Measurements from ENCODE around the gene ANKRD34A.
A peak's percentile ranks its signal among the peaks of the same experiment; 100 is the strongest.

ANKRD34A gene

DNA sequence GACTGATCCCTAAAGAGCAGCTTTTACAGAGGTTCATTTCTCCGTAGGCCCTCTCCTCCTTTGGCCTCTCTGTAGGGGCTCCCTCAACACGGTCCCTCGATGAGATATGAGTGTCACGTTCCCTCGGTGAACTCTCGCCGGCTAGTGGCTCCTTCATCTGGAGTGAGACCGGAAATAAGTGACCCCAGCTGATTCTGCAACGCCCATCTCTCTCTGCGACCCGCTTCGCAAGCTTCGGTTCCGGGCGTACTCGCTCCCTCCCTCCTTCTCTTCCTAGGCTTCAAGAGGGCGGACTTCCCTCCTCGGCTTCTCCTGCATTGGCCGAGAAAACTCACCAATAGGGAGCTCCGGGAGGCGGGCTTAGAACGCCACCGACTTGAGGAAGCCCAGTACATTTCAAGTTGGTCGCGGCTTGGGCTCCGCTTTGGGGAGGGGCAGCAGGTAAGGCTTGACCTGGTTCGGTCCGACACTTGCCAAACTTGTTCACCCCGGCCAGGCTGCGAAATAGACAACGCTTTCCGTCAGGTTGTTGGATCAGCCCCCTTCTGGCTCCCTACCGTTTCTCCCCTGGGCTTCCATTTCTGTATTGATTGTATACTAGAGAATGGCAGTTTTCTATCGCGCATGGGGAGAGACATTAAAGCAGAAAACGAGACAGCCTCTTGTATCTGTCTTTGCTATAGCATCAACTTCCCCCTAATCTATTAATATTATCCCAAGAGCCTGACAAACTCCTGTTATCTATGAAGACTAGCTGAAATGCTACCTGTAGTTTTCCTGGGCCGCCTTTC is at the start of gene ANKRD34A, which contains the start of gene POLR3GL:
Gene ANKRD34A, minus strand, starts transcription at position 248 of the 791 bp plus-strand sequence. CDS start 2,816 bp downstream, outside the sequence.
Gene POLR3GL, plus strand, starts transcription at position 363 of the 791 bp plus-strand sequence. CDS start 10,176 bp downstream, outside the sequence.
- DNase-seq (ENCODE audit: low read depth in 2 of 2) = peak; percentile 81 to 84

- DNase-seq (ENCODE audit: low read depth in 2 of 2) = no peak
Observed at GRCh38 chr1:146013559-146013922, 49.2 kb upstream of the ANKRD34A start.

GRCh38 chr1:146012703-146013558 is 48.6 kb upstream of the ANKRD34A start:
- no peak for DNase-seq (ENCODE audit: low read depth in 2 of 2)

DNA sequence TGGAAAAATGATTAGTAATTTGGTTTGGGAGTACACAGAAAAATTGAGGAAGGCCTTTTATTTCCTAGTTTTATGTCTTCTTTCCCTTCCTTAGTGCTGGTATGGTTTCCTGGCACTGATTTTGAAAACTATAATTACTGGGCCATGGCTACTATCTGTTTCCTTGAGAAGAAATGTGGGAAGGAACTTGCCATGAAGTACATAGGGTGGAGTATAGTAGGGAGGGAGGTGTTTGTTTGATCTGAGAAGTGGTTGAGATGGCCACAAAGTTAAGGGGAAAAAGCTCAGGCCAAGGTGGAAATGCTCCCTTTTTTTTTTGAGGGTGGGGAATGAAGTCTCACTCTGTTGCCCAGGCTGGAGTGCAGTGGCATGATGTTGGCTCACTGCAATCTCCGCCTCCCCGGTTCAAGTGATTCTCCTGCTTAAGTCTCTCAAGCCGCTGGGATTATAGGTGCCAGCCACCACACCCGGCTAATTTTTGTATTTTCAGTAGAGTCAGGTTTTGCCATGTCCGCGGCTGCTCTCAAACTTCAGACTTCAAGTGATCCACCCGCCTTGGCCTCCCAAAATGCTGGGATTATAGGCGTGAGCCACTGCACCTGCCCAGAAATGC is 45.9 kb upstream of the ANKRD34A start:
- DNase-seq (ENCODE audit: low read depth in 2 of 2) = no peak

DNA sequence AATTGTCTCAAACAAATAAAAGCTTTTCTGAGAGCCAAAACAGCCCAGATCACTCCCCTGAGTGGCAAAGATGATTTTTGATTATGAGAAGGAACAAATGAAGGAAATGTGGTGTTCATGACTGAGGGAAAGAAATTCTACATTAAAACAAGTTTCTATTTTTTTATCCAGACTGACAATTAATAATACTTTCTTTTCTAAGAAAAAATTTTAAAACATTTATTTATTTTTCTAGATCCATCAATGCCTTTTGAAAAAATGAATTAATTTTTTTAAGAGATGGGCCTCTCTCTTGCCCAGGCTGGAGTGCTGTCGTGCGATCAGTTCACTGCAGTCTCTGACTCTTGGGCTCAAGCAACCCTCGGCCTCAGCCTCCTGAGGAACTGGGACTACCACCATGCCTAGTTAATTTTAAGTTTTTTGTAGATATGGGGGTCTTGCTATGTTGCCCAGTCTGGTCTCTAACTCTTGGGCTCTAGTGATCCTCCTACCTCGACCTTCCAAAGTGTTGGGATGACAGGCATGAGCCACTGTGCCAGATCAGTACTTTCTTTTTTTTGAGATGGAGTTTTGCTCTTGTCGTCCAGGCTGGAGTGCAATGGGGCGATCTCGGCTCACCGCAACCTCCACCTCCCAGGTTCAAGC is 43.2 kb upstream of the ANKRD34A start:
- DNase-seq (ENCODE audit: low read depth in 2 of 2) = no peak

DNA sequence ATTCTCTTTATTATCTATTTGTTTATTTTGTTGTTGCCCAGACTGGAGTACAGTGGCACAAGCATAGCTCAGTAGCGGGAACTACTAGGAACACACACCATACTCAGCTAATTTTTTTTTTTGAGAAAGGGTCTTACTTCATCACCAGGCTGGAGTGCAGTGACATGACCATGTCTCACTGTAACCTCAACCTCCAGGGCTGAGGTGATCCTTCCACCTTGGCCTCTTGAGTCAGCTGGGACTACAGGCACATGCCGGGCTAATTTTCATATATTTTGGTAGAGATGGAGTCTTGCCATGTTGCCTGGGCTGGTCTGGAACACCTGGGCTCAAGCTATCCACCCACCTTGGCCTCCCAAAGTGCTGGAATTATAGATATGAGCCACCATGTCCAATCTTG is 37.3 kb upstream of the ANKRD34A start:
- no peak for DNase-seq (ENCODE audit: low read depth in 2 of 2)

- DNase-seq (ENCODE audit: low read depth in 2 of 2) = no peak
Observed at GRCh38 chr1:145999321-146000024, 35.1 kb upstream of the ANKRD34A start.

GRCh38 chr1:145997718-145998023 is 33.3 kb upstream of the ANKRD34A start:
- no peak for DNase-seq (ENCODE audit: low read depth in 2 of 2)

DNA sequence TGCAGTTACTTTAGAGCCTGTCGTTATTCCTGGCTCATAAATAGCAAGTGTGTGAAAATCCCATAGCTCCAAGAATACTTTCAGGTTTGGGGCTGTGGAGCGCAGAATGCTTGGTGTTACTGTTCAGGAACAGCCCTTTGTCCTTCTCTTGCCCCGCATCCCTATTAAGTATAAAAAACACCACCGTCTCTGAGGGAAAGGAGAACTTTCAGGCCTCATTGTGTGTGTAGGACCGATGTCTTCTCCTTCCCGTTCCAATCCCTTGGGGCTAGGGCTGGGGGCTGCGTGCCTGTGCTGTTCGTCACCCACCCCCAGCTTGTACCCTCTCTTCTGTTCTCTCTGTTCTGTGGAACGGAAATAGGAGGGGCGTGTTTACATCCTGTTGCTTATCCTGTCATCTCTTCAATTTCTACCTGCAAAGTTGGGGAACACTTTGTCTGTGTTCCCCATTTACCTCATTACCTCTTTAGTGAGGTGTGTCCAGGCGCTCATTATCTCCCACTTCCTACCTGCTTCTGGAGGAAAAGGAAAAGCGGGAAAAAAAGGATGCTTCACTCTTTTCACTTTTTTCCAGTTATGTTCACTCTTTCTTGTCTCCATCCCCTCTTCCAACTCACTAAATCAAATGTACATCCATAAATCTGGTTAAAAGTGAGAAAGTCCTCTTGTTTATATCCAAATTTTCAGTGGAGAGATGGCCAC is 32.8 kb upstream of the ANKRD34A start:
- no peak for DNase-seq (ENCODE audit: low read depth in 2 of 2)

- peak; percentile 82 to 86 for DNase-seq (ENCODE audit: low read depth in 2 of 2)
Observed at GRCh38 chr1:145996433-145997015, 32.1 kb upstream of the ANKRD34A start, which contains the start of gene TXNIP. TXNIP (minus strand) TSS chr1:145996579; CDS start chr1:145996266, 313 bp downstream.

DNA sequence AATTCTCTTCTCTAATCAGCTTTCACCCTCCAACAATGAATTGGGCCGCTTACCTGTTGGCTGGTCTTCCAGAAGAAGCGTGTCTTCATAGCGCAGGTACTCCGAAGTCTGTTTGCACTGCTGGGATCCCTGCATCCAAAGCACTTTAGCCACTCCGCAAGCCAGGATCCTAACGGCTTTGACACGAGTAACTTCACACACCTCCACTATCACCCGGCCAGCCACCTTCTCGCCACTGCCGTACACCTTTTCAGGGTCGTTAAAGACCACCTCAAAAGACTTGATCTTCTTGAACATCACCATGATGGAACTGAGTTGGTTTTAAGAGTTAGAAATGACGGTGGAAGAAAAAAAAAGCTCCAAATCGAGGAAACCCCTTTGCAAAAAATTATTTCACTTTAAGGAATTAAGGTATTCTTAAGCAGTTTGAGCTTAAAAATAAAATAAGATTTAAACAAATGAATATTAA is 31.6 kb upstream of the ANKRD34A start:
- no peak for DNase-seq (ENCODE audit: low read depth in 2 of 2)

DNA sequence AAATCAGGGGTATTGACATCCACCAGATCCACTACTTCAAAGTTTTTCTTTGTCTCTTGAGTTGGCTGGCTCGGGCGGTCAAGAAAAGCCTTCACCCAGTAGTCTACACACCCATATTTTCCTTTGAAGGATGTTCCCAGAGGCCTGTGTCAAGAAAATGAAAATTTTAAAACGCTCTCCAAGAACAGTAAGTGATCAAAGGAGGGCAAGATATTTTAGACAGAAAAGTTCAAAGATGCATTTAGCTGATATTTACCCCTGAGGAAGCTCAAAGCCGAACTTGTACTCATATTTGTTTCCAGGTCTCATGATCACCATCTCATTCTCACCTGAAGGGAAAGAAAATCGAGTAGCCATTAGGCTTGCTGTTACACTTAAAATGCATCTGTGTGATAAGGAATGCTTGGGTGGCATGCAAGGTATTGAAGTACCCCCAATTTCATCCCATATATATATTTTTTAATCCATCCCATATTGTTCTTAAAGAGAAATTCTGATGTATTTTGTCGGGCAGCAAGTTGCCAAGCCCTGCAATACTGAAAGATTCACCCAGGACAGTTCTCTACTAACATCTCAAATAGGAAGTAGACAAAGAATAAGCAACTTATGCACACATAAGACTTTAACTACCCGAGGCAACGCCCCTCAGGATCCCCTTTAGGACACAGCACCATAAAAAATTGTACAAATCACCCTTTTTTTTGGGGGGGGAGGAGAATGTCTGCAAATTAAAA is 30.9 kb upstream of the ANKRD34A start:
- DNase-seq (ENCODE audit: low read depth in 2 of 2) = no peak

DNA sequence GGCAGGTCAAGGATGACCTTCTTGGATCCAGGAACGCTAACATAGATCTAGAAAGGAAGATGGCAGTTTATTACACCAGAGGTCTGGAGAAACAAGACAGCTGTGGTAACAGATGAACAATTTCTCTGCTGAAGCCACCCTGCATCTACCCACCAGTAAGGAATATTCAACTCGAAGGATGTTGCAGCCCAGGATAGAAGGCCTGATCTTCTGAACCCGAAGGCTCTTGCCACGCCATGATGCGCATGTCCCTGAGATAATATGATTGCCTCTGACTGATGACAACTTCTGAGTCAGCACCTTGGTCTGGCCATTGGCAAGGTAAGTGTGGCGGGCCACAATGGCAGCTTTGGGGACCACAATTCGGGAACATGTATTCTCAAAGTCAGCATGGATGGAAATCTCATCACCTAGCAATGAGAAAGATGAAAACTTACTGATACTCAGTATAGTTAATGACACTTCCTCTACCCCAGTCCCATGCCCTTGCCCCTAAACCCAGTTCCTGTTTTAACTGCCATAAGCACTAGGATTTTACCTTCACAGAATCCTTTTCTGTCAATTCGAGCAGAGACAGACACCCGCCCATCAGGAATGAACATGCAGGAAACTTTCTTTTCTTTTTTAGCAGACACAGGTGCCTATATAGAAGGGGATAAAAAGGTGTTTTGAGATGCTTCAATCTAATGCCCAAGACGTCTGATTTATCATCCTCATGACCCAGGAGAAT is 30.2 kb upstream of the ANKRD34A start:
- DNase-seq (ENCODE audit: low read depth in 2 of 2) = no peak

- DNase-seq (ENCODE audit: low read depth in 2 of 2) = no peak
Observed at GRCh38 chr1:145993618-145994390, 29.4 kb upstream of the ANKRD34A start.

GRCh38 chr1:145992958-145993617 is 28.7 kb upstream of the ANKRD34A start:
- no peak for DNase-seq (ENCODE audit: low read depth in 2 of 2)

DNA sequence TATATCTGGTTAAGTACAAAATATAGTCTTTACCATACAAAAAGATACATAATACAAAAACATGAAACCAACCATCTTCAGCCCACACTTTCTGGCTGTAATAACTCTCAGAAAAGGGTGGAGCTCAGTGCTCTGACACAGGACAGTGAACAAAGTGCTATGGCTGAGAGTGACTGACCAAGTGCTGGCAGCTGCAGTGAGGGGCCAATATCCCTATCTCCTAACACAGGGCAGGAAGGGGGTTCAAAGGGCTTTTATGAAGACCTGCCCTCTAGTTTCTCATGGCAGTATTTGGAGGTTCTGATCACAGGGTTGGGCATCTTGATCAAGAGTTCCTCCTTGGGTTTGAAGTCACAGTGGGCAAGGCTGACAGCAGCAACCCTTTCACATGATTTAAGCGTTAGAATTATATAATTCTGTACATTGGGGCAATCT is 28.1 kb upstream of the ANKRD34A start:
- DNase-seq (ENCODE audit: low read depth in 2 of 2) = no peak

DNA sequence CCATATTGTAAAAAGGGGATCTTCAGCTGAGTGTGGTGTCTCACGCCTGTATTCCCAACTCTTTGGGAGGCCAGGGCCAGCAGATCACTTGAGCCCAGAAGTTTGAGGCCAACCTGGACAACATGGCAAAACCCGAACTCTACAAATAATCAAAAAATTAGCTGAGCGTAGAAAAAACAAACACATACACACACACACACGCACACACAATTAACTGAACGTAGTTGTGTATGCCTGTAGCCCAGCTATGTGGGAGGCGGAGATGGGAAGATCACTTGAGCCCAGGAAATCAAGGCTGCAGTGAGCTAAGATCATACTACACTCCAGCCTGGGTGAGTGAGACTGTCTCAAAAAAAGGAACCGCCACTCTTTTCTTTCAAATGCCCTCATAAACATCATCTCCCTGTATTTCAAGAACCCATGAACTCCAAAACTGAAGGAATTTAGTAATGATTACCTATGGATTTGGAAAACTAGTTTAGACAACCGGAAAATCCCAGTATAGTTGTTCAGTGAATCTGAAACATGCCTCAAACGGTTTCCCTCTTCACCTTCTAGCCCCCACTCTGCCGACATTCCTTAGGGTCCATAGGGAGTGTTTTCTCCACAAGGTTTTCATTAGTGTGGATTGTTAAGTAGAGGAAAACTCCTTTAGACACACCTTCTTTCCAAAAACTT is 27.5 kb upstream of the ANKRD34A start:
- no peak for DNase-seq (ENCODE audit: low read depth in 2 of 2)

Data from stimulated activated CD8-positive, alpha-beta memory T cell treated with anti-CD3 and anti-CD28 coated beads, Interleukin-7, amount 100 ng/mL, for 1 hour (primary cell).